Panc1 (cell line): ENCODE results near the gene LMBRD1. TPM values are rescaled to one million over a fixed set of nuclear protein-coding genes. Genes with fewer than 3 reads are reported as not detected.

ENCODE experiments used
- ATAC-seq: fragments of 200-7000 bp; cut with Tn5 transposase; 2 replicates; pipeline ENCODE4 v1.9.1; 2020; ENCODE audit warnings: mild to moderate bottlenecking, moderate library complexity
- BruUV-seq: library from RNA; stranded (reverse); fragments of 400-500 nt; replicated peaks from 2 replicates; lab custom pipeline; 2021; lab: Mats Ljungman, UMichigan
- CTCF ChIA-PET: fragments of 300-600 bp; sonication (Branson Sonifier 250); formaldehyde crosslinking; loops from one replicate; lab custom pipeline; 2022; ENCODE audit warnings: antibody characterized with exemption; lab: Charles Lee
- POLR2A ChIA-PET: fragments of 300-600 bp; sonication (Branson Sonifier 250); formaldehyde crosslinking; loops from one replicate; lab custom pipeline; 2022; ENCODE audit warnings: antibody characterized with exemption; lab: Charles Lee
- DNase-seq: peaks from one replicate; pipeline ENCODE4 v3.0.0-alpha.2; 2010; ENCODE audit warnings: low read depth, low spot score
- H3K27ac ChIP-seq: 2 replicates; pipeline ENCODE4 v1.5.1; 2011; ENCODE audit warnings: mild to moderate bottlenecking, low read length, inconsistent platforms
- H3K27me3 ChIP-seq: fragments of 200-500 bp; sonication (Bioruptor generic); 2 replicates; pipeline ENCODE4 v1.6.0; 2014; ENCODE audit warnings: low read length, inconsistent platforms; ENCODE audit not compliant: control insufficient read depth, insufficient read depth
- H3K36me3 ChIP-seq: fragments of 200-500 bp; sonication (Bioruptor generic); 2 replicates; pipeline ENCODE4 v1.5.1; 2014; ENCODE audit warnings: inconsistent platforms, mild to moderate bottlenecking, low read length, moderate library complexity; ENCODE audit not compliant: control insufficient read depth, insufficient read depth
- H3K4me1 ChIP-seq: 2 replicates; pipeline ENCODE4 v1.5.1; 2011; ENCODE audit warnings: inconsistent platforms, mild to moderate bottlenecking, low read length, moderate library complexity; ENCODE audit not compliant: control insufficient read depth, insufficient read depth
- H3K4me3 ChIP-seq, 2 experiments: 2 replicates each; pipeline ENCODE4 v1.5.1; 2011 to 2012; ENCODE audit warnings: low read depth in 2 of 2, low read length in 2 of 2, mild to moderate bottlenecking in 2 of 2, inconsistent platforms in 1 of 2, moderate library complexity in 1 of 2
- H3K9me3 ChIP-seq: fragments of 200-500 bp; sonication (Bioruptor generic); 2 replicates; pipeline ENCODE4 v1.5.1; 2014; ENCODE audit warnings: low read depth, mild to moderate bottlenecking, inconsistent platforms, low read length, moderate library complexity; ENCODE audit not compliant: control insufficient read depth, insufficient read depth
- POLR2AphosphoS5 ChIP-seq: IDR thresholded peaks from 2 replicates; pipeline ENCODE4 v1.6.1; 2012; ENCODE audit warnings: mild to moderate bottlenecking, low read depth, low read length, moderate library complexity
- SIN3A ChIP-seq: IDR thresholded peaks from 2 replicates; pipeline ENCODE4 v1.6.1; 2012; ENCODE audit warnings: low read depth, mild to moderate bottlenecking, low read length, moderate library complexity, borderline replicate concordance; ENCODE audit not compliant: insufficient read depth
- TCF7L2 ChIP-seq: IDR thresholded peaks from 2 replicates; pipeline ENCODE4 v1.6.1; 2011; ENCODE audit warnings: mild to moderate bottlenecking, low read depth, low read length, inconsistent platforms
- in situ Hi-C: cut with HindIII; loops from 2 replicates; pipeline ENCODE4 v1.10.0; 2016; ENCODE audit warnings: low sequenced_read_pairs, low pct_unique_long_range_greater_than_20kb
- intact Hi-C: fragments of 100-400 bp; cut with micrococcal nuclease; formaldehyde crosslinking; loops from one replicate; pipeline ENCODE4 v1.10.0; 2022; ENCODE audit not compliant: unreplicated experiment
- total RNA-seq: library from RNA; stranded (reverse); gene quantifications from one replicate; pipeline ENCODE4 v1.2.1, GENCODE V29; 2021; ENCODE audit not compliant: unreplicated experiment
- TF ChIP-seq, protein P1 (sequence below), 2 experiments: IDR thresholded peaks; 2 replicates each; pipeline ENCODE4 v1.6.1; 2011 to 2012; ENCODE audit warnings: low read depth in 2 of 2, control low read depth in 1 of 2, low read length in 1 of 2, mild to moderate bottlenecking in 1 of 2, moderate library complexity in 1 of 2; ENCODE audit not compliant: insufficient read depth in 1 of 2
- TF ChIP-seq, protein P2 (sequence below): fragments of 450-650 bp; IDR thresholded peaks from 2 replicates; pipeline ENCODE4 v1.5.1; 2017; ENCODE audit warnings: mild to moderate bottlenecking

Gene LMBRD1
- total RNA-seq, 1 experiment from 2014 or later, result 17.9 TPM

GRCh38 chr6:69827276-69827893 is 30.6 kb upstream of the LMBRD1 start:
- no peaks in the 10 kb centered on the region for H3K9me3 ChIP-seq
- ChIA-PET CTCF (no interaction called here), POLR2A (no interaction called here)
- no peaks in the 10 kb centered on the region for H3K36me3 ChIP-seq
- TF ChIP-seq SIN3A (no peak), TCF7L2 (no peak)
- TF ChIP-seq, protein P1, sequence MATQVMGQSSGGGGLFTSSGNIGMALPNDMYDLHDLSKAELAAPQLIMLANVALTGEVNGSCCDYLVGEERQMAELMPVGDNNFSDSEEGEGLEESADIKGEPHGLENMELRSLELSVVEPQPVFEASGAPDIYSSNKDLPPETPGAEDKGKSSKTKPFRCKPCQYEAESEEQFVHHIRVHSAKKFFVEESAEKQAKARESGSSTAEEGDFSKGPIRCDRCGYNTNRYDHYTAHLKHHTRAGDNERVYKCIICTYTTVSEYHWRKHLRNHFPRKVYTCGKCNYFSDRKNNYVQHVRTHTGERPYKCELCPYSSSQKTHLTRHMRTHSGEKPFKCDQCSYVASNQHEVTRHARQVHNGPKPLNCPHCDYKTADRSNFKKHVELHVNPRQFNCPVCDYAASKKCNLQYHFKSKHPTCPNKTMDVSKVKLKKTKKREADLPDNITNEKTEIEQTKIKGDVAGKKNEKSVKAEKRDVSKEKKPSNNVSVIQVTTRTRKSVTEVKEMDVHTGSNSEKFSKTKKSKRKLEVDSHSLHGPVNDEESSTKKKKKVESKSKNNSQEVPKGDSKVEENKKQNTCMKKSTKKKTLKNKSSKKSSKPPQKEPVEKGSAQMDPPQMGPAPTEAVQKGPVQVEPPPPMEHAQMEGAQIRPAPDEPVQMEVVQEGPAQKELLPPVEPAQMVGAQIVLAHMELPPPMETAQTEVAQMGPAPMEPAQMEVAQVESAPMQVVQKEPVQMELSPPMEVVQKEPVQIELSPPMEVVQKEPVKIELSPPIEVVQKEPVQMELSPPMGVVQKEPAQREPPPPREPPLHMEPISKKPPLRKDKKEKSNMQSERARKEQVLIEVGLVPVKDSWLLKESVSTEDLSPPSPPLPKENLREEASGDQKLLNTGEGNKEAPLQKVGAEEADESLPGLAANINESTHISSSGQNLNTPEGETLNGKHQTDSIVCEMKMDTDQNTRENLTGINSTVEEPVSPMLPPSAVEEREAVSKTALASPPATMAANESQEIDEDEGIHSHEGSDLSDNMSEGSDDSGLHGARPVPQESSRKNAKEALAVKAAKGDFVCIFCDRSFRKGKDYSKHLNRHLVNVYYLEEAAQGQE (IDR thresholded peaks at IDR 0.05; ENCODE audit: insufficient read depth in 1 of 2, low read depth in 2 of 2, low read length in 1 of 2), result no peak
- TF ChIP-seq, protein P2, sequence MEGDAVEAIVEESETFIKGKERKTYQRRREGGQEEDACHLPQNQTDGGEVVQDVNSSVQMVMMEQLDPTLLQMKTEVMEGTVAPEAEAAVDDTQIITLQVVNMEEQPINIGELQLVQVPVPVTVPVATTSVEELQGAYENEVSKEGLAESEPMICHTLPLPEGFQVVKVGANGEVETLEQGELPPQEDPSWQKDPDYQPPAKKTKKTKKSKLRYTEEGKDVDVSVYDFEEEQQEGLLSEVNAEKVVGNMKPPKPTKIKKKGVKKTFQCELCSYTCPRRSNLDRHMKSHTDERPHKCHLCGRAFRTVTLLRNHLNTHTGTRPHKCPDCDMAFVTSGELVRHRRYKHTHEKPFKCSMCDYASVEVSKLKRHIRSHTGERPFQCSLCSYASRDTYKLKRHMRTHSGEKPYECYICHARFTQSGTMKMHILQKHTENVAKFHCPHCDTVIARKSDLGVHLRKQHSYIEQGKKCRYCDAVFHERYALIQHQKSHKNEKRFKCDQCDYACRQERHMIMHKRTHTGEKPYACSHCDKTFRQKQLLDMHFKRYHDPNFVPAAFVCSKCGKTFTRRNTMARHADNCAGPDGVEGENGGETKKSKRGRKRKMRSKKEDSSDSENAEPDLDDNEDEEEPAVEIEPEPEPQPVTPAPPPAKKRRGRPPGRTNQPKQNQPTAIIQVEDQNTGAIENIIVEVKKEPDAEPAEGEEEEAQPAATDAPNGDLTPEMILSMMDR, result no peak
- H3K27ac ChIP-seq, result no peak overlapping the region
- DNase-seq, result no peak
- ATAC-seq, result no peak
- H3K4me1 ChIP-seq, result no peaks in the 10 kb centered on the region
- intact Hi-C loops, result no loop called here
- in situ Hi-C loops, result no loop called here
- H3K4me3 ChIP-seq, result no peak overlapping the region
- no TSS peak for BruUV-seq
- no peaks in the 10 kb centered on the region for H3K27me3 ChIP-seq

DNA sequence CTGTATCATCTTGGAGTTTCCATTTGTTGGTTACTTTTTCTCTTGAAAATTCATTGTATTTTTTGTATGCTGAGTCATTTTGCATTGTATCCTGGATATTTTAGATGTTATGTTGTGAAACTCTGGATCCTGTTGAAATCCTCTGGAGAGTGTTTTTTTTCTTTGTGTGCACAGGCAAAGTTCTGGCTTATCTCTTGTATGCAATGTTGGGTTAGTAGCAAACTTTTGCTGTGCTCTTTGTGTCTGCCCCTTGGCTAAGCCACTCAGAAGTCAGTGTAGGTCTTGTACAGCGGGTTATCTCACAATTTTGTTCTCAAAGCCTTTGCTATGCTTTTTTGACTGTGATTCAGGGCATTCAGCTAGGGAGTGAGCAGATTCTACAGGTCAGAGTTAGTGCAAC is 29.1 kb upstream of the LMBRD1 start:
- POLR2A ChIA-PET, result no interaction called here
- intact Hi-C loops (no loop called here), in situ Hi-C loops (no loop called here)
- Histone ChIP-seq H3K36me3 (no peaks in the 10 kb centered on the region), H3K4me3 (no peak overlapping the region), H3K9me3 (no peaks in the 10 kb centered on the region), H3K4me1 (no peaks in the 10 kb centered on the region), H3K27me3 (no peaks in the 10 kb centered on the region), H3K27ac (no peak overlapping the region)
- no peak for ATAC-seq
- DNase-seq, result no peak
- CTCF ChIA-PET, result no interaction called here
- BruUV-seq, result no TSS peak
- TF ChIP-seq, protein P1 (IDR thresholded peaks at IDR 0.05; ENCODE audit: insufficient read depth in 1 of 2, low read depth in 2 of 2, low read length in 1 of 2), result no peak
- no peak for TF ChIP-seq SIN3A
- no peak for TF ChIP-seq TCF7L2
- no peak for TF ChIP-seq POLR2AphosphoS5
- TF ChIP-seq, protein P2, result no peak
